DND-41 (cell line): Measurements from ENCODE around the gene KLHL36.

Source experiments
- ATAC-seq: fragments of 200-7000 bp; cut with Tn5 transposase; 3 replicates; pipeline ENCODE4 v1.9.1; 2021; ENCODE audit warnings: low read depth; ENCODE audit not compliant: insufficient read depth
- DNase-seq: peaks from one replicate; pipeline ENCODE4 v3.0.0-alpha.2; 2020
- H2AFZ ChIP-seq: 2 replicates; pipeline ENCODE4 v1.6.0; 2012; ENCODE audit warnings: low read depth, low read length
- H3K27ac ChIP-seq: 2 replicates; pipeline ENCODE4 v1.5.1; 2012; ENCODE audit warnings: low read length, inconsistent platforms
- H3K27me3 ChIP-seq: fragments of 200-600 bp; sonication (generic); 2 replicates; pipeline ENCODE4 v1.6.0; 2012; ENCODE audit warnings: low read length, mild to moderate bottlenecking, inconsistent platforms; ENCODE audit not compliant: insufficient read depth, poor library complexity
- H3K36me3 ChIP-seq: 2 replicates; pipeline ENCODE4 v1.5.1; 2012; ENCODE audit warnings: low read length, inconsistent platforms; ENCODE audit not compliant: insufficient read depth
- H3K4me1 ChIP-seq: 2 replicates; pipeline ENCODE4 v1.5.1; 2012; ENCODE audit warnings: mild to moderate bottlenecking, low read length; ENCODE audit not compliant: insufficient read depth
- H3K4me2 ChIP-seq: 2 replicates; pipeline ENCODE4 v1.6.0; 2012; ENCODE audit warnings: mild to moderate bottlenecking, moderate library complexity, low read length, inconsistent platforms; ENCODE audit not compliant: insufficient read depth
- H3K4me3 ChIP-seq, 2 experiments: fragments of 200-600 bp in 1 of 2; shearing (Covaris generic) in 1 of 2; 2 replicates each; pipeline ENCODE4 v1.5.1; 2012 to 2016; ENCODE audit warnings: inconsistent platforms in 2 of 2, low read length in 2 of 2, mild to moderate bottlenecking in 2 of 2, low read depth in 1 of 2, moderate library complexity in 1 of 2
- H3K79me2 ChIP-seq: 2 replicates; pipeline ENCODE4 v1.6.0; 2012; ENCODE audit warnings: low read length, inconsistent platforms; ENCODE audit not compliant: insufficient read depth
- H3K9ac ChIP-seq: 2 replicates; pipeline ENCODE4 v1.6.0; 2012; ENCODE audit warnings: low read depth, mild to moderate bottlenecking, inconsistent platforms, low read length, moderate library complexity
- H3K9me3 ChIP-seq: 2 replicates; pipeline ENCODE4 v1.5.1; 2012; ENCODE audit warnings: low read length, moderate library complexity, mild to moderate bottlenecking, inconsistent platforms; ENCODE audit not compliant: insufficient read depth, severe bottlenecking
- H4K20me1 ChIP-seq: 2 replicates; pipeline ENCODE4 v1.6.0; 2012; ENCODE audit warnings: low read length; ENCODE audit not compliant: insufficient read depth
- CTCF ChIP-seq: IDR thresholded peaks from 2 replicates; pipeline ENCODE4 v1.5.1; 2012; ENCODE audit warnings: borderline replicate concordance, low read length, moderate library complexity, mild to moderate bottlenecking; ENCODE audit not compliant: poor library complexity, severe bottlenecking; ENCODE audit errors: extremely low read depth
- EZH2 ChIP-seq: IDR thresholded peaks from 3 replicates; pipeline ENCODE4 v1.6.1; 2012; ENCODE audit warnings: borderline replicate concordance, low read depth, mild to moderate bottlenecking, moderate library complexity, low read length, inconsistent platforms; ENCODE audit not compliant: severe bottlenecking

Gene KLHL36

GRCh38 chr16:84611041-84611440 is 37.3 kb upstream of the KLHL36 start:
- Histone ChIP-seq H2AFZ (no peak overlapping the region), H3K79me2 (no peaks in the 10 kb centered on the region), H3K9ac (no peak overlapping the region), H3K36me3 (no peaks in the 10 kb centered on the region), H3K4me3 (no peak overlapping the region), H4K20me1 (no peaks in the 10 kb centered on the region; the same call in 1 of the 2 replicates), H3K4me2 (no peak overlapping the region), H3K4me1 (no peaks in the 10 kb centered on the region), H3K27me3 (no peaks in the 10 kb centered on the region), H3K9me3 (no peaks in the 10 kb centered on the region), H3K27ac (no peak overlapping the region)
- TF ChIP-seq EZH2: no peak
- TF ChIP-seq CTCF: no peak
- DNase-seq (no peak), ATAC-seq (no peak)

- H3K4me2 ChIP-seq: no peak overlapping the region
- H3K27me3 ChIP-seq: peaks cover 9% of the 10 kb centered on the region
- H3K9me3 ChIP-seq: no peaks in the 10 kb centered on the region
- no peak overlapping the region for H3K4me3 ChIP-seq
- H3K27ac ChIP-seq: no peak overlapping the region
- H3K4me1 ChIP-seq: peaks cover 6% of the 10 kb centered on the region
- H2AFZ ChIP-seq: no peak overlapping the region
- ATAC-seq (no peak), DNase-seq (no peak)
- no peaks in the 10 kb centered on the region for H4K20me1 ChIP-seq
- H3K9ac ChIP-seq: no peak overlapping the region
- H3K79me2 ChIP-seq: no peaks in the 10 kb centered on the region
- TF ChIP-seq CTCF (no peak), EZH2 (no peak)
- no peaks in the 10 kb centered on the region for H3K36me3 ChIP-seq
Observed at GRCh38 chr16:84612686-84613085, 35.6 kb upstream of the KLHL36 start.

- H2AFZ ChIP-seq: no peak overlapping the region
- peaks cover 7% of the 10 kb centered on the region for H3K4me1 ChIP-seq
- no peak overlapping the region for H3K27ac ChIP-seq
- DNase-seq (no peak), ATAC-seq (no peak)
- H3K79me2 ChIP-seq: no peaks in the 10 kb centered on the region
- no peaks in the 10 kb centered on the region for H3K36me3 ChIP-seq
- no peak overlapping the region for H3K9ac ChIP-seq
- H3K9me3 ChIP-seq: no peaks in the 10 kb centered on the region
- H4K20me1 ChIP-seq: no peaks in the 10 kb centered on the region
- H3K4me3 ChIP-seq: no peak overlapping the region
- TF ChIP-seq CTCF (no peak), EZH2 (no peak)
- H3K4me2 ChIP-seq: no peak overlapping the region
- peaks cover 9% of the 10 kb centered on the region for H3K27me3 ChIP-seq
Observed at GRCh38 chr16:84613408-84614072, 34.8 kb upstream of the KLHL36 start.
